ENCODE data around the gene KLHL29.

Gene KLHL29

DNA sequence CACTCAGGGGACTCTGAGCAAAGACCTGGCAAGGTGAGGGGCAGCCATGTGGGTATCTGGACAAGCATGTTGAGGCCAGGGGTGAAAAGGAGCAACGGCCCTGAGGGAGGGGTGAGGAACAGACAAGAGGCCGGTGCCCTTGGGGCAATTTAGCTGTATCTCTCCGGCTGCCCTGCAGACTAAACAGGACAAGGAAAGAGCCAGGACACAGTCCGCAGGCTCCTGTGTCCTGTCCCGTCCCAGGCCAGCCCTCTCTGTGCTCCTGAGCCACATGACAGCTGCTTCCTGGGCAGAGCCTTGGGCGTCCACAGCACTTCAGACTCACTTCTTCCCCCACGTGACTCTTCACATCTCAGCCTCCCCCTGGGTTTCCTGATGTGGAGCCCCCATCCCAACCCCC is 206.1 kb downstream of the KLHL29 start:
- H3K36me3 ChIP-seq (ENCODE audit: insufficient read depth, low read length) = no peaks in the 10 kb centered on the region
- H3K27me3 ChIP-seq (ENCODE audit: insufficient read depth, low read length, poor library complexity) = no peaks in the 10 kb centered on the region
- no peak overlapping the region for H3K9ac ChIP-seq (ENCODE audit: low read depth, low read length)
- H2AFZ ChIP-seq (ENCODE audit: low read depth, low read length) = no peak overlapping the region
- ATAC-seq (ENCODE audit: insufficient read depth, low read depth) = no peak
- no peaks in the 10 kb centered on the region for H3K4me1 ChIP-seq (ENCODE audit: insufficient read depth, low read length)
- no peak for DNase-seq
- no peak overlapping the region for H3K27ac ChIP-seq (ENCODE audit: low read length)
- no peak overlapping the region for H3K4me2 ChIP-seq (ENCODE audit: insufficient read depth, low read length)
- H4K20me1 ChIP-seq (ENCODE audit: insufficient read depth, low read length) = 0 out of 2 replicates have a peak, but pooled peaks cover 3% of the 10 kb centered on the region
- H3K4me3 ChIP-seq (ENCODE audit: low read depth in 1 of 2, low read length in 2 of 2) = no peak overlapping the region
- H3K79me2 ChIP-seq (ENCODE audit: insufficient read depth, low read length) = no peaks in the 10 kb centered on the region
- TF ChIP-seq, protein P1, sequence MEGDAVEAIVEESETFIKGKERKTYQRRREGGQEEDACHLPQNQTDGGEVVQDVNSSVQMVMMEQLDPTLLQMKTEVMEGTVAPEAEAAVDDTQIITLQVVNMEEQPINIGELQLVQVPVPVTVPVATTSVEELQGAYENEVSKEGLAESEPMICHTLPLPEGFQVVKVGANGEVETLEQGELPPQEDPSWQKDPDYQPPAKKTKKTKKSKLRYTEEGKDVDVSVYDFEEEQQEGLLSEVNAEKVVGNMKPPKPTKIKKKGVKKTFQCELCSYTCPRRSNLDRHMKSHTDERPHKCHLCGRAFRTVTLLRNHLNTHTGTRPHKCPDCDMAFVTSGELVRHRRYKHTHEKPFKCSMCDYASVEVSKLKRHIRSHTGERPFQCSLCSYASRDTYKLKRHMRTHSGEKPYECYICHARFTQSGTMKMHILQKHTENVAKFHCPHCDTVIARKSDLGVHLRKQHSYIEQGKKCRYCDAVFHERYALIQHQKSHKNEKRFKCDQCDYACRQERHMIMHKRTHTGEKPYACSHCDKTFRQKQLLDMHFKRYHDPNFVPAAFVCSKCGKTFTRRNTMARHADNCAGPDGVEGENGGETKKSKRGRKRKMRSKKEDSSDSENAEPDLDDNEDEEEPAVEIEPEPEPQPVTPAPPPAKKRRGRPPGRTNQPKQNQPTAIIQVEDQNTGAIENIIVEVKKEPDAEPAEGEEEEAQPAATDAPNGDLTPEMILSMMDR (IDR thresholded peaks at IDR 0.05; ENCODE audit: borderline replicate concordance, extremely low read depth, low read length, poor library complexity, severe bottlenecking) = no peak
- no peak for TF ChIP-seq EZH2 (IDR thresholded peaks at IDR 0.05; ENCODE audit: borderline replicate concordance, low read depth, low read length, severe bottlenecking)
- no peaks in the 10 kb centered on the region for H3K9me3 ChIP-seq (ENCODE audit: insufficient read depth, low read length, severe bottlenecking)

DNA sequence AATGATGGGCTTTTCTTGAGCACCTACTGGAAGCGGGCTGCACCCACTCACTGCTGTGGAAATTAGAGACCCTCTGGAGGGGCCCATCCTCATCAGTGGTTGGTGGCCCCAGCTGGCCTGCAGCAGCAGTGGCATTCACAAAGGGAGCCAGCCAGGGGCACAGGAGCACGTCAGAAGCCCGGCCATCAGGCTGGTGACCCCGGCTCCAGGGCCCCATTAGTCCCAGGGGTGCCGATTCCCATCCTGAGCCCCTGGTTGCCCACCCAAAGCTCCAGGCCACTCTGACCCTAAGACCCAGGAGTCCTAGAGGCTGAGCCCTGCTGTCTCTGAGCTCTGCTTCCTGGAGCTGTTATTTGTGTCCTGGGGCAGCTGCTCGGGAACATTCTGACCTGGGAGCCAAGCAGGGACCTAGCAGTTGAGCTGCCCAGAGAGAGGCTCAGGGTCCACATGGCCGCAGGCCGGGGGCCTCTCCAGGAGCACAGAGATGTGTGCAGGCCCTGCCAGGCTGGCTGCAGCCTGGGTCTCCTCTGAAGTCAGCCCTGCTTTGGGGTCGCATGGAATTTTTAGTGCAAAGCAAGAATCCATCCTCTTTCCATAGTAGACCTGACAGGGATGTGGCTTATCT is 207.2 kb downstream of the KLHL29 start:
- TF ChIP-seq, protein P1 (IDR thresholded peaks at IDR 0.05; ENCODE audit: borderline replicate concordance, extremely low read depth, low read length, poor library complexity, severe bottlenecking) = no peak
- no peak for TF ChIP-seq EZH2 (IDR thresholded peaks at IDR 0.05; ENCODE audit: borderline replicate concordance, low read depth, low read length, severe bottlenecking)
- H3K36me3 ChIP-seq (ENCODE audit: insufficient read depth, low read length) = no peaks in the 10 kb centered on the region
- H3K79me2 ChIP-seq (ENCODE audit: insufficient read depth, low read length) = no peaks in the 10 kb centered on the region
- H3K27me3 ChIP-seq (ENCODE audit: insufficient read depth, low read length, poor library complexity) = no peaks in the 10 kb centered on the region
- H3K9ac ChIP-seq (ENCODE audit: low read depth, low read length) = no peak overlapping the region
- no peaks in the 10 kb centered on the region for H4K20me1 ChIP-seq (ENCODE audit: insufficient read depth, low read length)
- H3K4me1 ChIP-seq (ENCODE audit: insufficient read depth, low read length) = no peaks in the 10 kb centered on the region
- no peaks in the 10 kb centered on the region for H3K9me3 ChIP-seq (ENCODE audit: insufficient read depth, low read length, severe bottlenecking)
- no peak overlapping the region for H2AFZ ChIP-seq (ENCODE audit: low read depth, low read length)
- no peak overlapping the region for H3K4me2 ChIP-seq (ENCODE audit: insufficient read depth, low read length)
- no peak for ATAC-seq (ENCODE audit: insufficient read depth, low read depth)
- H3K27ac ChIP-seq (ENCODE audit: low read length) = no peak overlapping the region
- H3K4me3 ChIP-seq (ENCODE audit: low read depth in 1 of 2, low read length in 2 of 2) = no peak overlapping the region
- DNase-seq = no peak

DNA sequence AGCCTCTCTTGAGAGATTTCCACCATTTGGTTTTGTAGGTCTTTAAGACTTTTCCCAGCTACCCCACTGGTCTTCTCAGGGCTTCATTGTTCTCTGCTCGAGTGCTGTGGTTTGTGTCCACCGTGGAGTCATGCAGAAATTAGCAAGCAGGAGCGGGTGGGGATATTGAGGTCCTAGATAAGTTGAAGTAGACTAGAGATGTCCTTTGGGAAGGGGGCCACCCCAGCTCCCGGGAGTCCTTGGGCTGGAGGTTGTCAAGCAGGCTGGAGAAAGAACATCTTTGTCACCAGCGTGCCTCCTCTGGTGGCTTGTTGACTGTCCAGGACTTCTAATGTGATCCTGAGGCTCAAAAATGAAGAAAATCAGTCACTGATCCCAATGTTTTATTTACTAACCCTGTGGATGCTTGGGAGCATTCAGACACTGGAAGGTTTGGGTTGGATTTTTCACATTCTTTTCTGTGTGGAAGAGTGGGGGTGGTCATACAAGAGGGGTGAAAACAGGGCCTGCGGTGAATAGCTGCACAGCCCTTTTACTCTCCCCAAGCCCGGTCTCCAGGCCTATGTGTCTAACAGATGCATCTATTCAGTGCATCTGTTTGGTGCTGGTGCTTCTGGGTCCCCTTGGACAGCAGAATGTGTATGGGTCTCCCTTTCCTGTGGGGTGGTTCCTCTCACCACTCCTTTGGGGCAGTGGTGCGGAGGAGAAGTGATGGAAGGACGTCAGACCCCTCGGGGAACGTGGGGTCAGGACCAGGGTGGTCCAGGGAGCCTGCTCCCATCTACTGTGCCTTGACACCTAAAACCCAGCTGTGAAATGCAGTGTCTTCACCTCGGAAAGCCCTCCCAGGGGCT is 208.1 kb downstream of the KLHL29 start:
- H3K79me2 ChIP-seq (ENCODE audit: insufficient read depth, low read length) = no peaks in the 10 kb centered on the region
- no peaks in the 10 kb centered on the region for H3K9me3 ChIP-seq (ENCODE audit: insufficient read depth, low read length, severe bottlenecking)
- DNase-seq = no peak
- H3K4me1 ChIP-seq (ENCODE audit: insufficient read depth, low read length) = no peaks in the 10 kb centered on the region
- H4K20me1 ChIP-seq (ENCODE audit: insufficient read depth, low read length) = no peaks in the 10 kb centered on the region
- peaks cover 5% of the 10 kb centered on the region for H3K27me3 ChIP-seq (ENCODE audit: insufficient read depth, low read length, poor library complexity)
- no peak for ATAC-seq (ENCODE audit: insufficient read depth, low read depth)
- no peak overlapping the region for H3K4me3 ChIP-seq (ENCODE audit: low read depth in 1 of 2, low read length in 2 of 2)
- no peak for TF ChIP-seq EZH2 (IDR thresholded peaks at IDR 0.05; ENCODE audit: borderline replicate concordance, low read depth, low read length, severe bottlenecking)
- TF ChIP-seq, protein P1 (IDR thresholded peaks at IDR 0.05; ENCODE audit: borderline replicate concordance, extremely low read depth, low read length, poor library complexity, severe bottlenecking) = no peak
- no peak overlapping the region for H2AFZ ChIP-seq (ENCODE audit: low read depth, low read length)
- no peaks in the 10 kb centered on the region for H3K36me3 ChIP-seq (ENCODE audit: insufficient read depth, low read length)
- H3K4me2 ChIP-seq (ENCODE audit: insufficient read depth, low read length) = no peak overlapping the region
- no peak overlapping the region for H3K27ac ChIP-seq (ENCODE audit: low read length)
- H3K9ac ChIP-seq (ENCODE audit: low read depth, low read length) = no peak overlapping the region

Data from DND-41 (cell line).